Fibroblast of the aortic adventitia (primary cell): ENCODE data around the gene CCDC172. TPM values are rescaled to one million over a fixed set of nuclear protein-coding genes. Genes with fewer than 3 reads are reported as not detected.

Experiments used
- DNase-seq: peaks from one replicate; pipeline ENCODE4 v3.0.0-alpha.2; 2010; ENCODE audit warnings: low read depth
- H3K4me3 ChIP-seq: 2 replicates; pipeline ENCODE4 v1.5.1; 2011; ENCODE audit warnings: low read depth, mild to moderate bottlenecking, control low read depth, low read length, moderate library complexity
- total RNA-seq: library from RNA; depleted of rRNA; stranded (reverse); fragments of >200 nt; gene quantifications from 2 replicates; pipeline ENCODE4 v1.2.3, GENCODE V29; 2012; ENCODE audit warnings: low replicate concordance
- TF ChIP-seq, protein P1 (sequence below): IDR thresholded peaks from 2 replicates; pipeline ENCODE4 v1.5.1; 2011; ENCODE audit warnings: mild to moderate bottlenecking, low read length, control low read depth, inconsistent platforms; ENCODE audit not compliant: insufficient read depth

Gene CCDC172
- total RNA-seq, 1 donor: not detected

GRCh38 chr10:116307455-116307854 lies 16.8 kb upstream of the CCDC172 start:
- DNase-seq: no peak
- TF ChIP-seq, protein P1, sequence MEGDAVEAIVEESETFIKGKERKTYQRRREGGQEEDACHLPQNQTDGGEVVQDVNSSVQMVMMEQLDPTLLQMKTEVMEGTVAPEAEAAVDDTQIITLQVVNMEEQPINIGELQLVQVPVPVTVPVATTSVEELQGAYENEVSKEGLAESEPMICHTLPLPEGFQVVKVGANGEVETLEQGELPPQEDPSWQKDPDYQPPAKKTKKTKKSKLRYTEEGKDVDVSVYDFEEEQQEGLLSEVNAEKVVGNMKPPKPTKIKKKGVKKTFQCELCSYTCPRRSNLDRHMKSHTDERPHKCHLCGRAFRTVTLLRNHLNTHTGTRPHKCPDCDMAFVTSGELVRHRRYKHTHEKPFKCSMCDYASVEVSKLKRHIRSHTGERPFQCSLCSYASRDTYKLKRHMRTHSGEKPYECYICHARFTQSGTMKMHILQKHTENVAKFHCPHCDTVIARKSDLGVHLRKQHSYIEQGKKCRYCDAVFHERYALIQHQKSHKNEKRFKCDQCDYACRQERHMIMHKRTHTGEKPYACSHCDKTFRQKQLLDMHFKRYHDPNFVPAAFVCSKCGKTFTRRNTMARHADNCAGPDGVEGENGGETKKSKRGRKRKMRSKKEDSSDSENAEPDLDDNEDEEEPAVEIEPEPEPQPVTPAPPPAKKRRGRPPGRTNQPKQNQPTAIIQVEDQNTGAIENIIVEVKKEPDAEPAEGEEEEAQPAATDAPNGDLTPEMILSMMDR: no peak
- no peak overlapping the region for H3K4me3 ChIP-seq

- H3K4me3 ChIP-seq: no peak overlapping the region
- TF ChIP-seq, protein P1: no peak
- no peak for DNase-seq
Measured at GRCh38 chr10:116311016-116311415, 13.2 kb upstream of the CCDC172 start.

- no peak overlapping the region for H3K4me3 ChIP-seq
- no peak for DNase-seq
- TF ChIP-seq, protein P1: no peak
Measured at GRCh38 chr10:116311706-116312490, 12.3 kb upstream of the CCDC172 start.

- DNase-seq: no peak
- TF ChIP-seq, protein P1: no peak
- no peak overlapping the region for H3K4me3 ChIP-seq
Measured at GRCh38 chr10:116312548-116312947, 11.7 kb upstream of the CCDC172 start.

DNA sequence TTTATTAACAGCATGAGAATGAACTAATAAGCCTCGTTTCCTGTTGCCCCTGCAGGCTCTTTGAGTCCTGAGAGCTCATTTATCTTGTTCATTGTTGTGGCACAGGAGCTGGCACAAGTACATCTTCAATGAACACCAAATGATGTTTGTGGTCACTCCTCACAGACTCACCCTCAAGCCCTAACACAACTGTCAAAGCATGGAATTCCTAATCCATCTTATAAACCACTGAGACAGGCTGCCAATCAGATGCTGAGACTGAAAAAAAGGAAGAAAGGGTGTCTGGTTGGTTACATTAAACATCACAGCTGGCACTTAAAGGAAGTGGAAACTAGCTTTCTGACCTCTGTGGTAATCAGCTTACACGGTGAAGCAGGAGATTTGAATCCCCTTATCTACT lies 7.7 kb upstream of the CCDC172 start:
- DNase-seq: no peak
- no peak overlapping the region for H3K4me3 ChIP-seq
- TF ChIP-seq, protein P1: no peak

DNA sequence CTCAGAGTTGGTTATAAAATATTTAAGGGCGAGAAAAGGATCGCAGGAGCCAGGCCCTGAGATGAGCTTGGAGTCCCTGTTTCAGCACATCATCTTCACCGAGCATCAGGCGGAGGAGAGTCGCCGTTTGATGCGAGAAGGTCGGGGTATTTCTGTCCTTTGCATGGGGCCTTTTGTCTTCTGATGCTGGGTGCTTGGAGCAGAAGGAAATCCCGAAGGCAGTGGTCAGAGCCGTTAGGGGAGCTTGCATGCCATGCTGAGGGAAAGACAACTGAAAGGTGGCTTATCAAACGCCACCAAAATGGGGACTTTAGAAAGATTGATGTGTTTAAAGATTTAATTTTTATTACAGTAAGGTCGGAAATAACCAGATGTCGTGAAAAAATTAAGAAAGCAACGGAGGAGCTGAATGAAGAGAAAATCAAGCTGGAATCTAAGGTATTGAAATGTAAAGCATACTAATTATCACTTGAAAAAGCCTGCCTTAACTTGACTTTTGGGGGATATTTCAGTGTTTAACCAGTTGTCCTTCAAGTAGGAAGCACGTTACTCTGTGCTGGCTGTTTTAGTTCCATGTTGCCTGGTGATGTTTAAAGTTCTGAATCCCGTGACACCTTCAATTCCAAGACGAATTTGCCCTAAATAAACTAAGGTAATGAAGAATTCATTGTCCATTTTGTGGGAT lies 845 bp downstream of the CCDC172 start:
- TF ChIP-seq, protein P1: no peak
- no peak for DNase-seq
- no peak overlapping the region for H3K4me3 ChIP-seq
